Measurements from ENCODE around the gene KIAA0586. TPM values are rescaled to one million over a fixed set of nuclear protein-coding genes. Genes with fewer than 3 reads are reported as not detected.
A peak's percentile ranks its signal among the peaks of the same experiment; 100 is the strongest.

The KIAA0586 gene
- total RNA-seq, 1 experiment from 2014 or later = 20.9 TPM

GRCh38 chr14:58428118-58428683 is 682 bp downstream of the KIAA0586 start:
- DNase-seq = no peak
- H3K23ac ChIP-seq (ENCODE audit: insufficient read length, low read depth, low read length) = no peak overlapping the region
- no peak overlapping the region for H3K27ac ChIP-seq (ENCODE audit: insufficient read length, low read depth, low read length)
- no peak overlapping the region for H3K18ac ChIP-seq (ENCODE audit: insufficient read length, low read depth, low read length)
- no peaks in the 10 kb centered on the region for H3K27me3 ChIP-seq (ENCODE audit: insufficient read depth, low read length)
- H3T11ph ChIP-seq (ENCODE audit: low read length) = no peak overlapping the region
- H2AK5ac ChIP-seq (ENCODE audit: insufficient read length, low read length) = no peak overlapping the region
- H2BK120ac ChIP-seq (ENCODE audit: low read depth, low read length, poor library complexity, severe bottlenecking) = no peak overlapping the region
- no peak overlapping the region for H4K91ac ChIP-seq (ENCODE audit: insufficient read length, low read depth, low read length)
- no peak for TF ChIP-seq CTCF (conservative IDR thresholded peaks at IDR 0.05)
- Mint-ChIP-seq H3K36me3 (ENCODE audit: insufficient read depth in 1 of 3, low read depth in 3 of 3) (peaks cover 9 to 25% (median 24%) of the 10 kb centered on the region in 3 experiments), H3K9me3 (no peaks in the 10 kb centered on the region), H3K27ac (peak overlapping the region; percentile 95 to 96 (median 96); a peak in 4 of 7 replicates), H3K27me3 (ENCODE audit: low read depth) (no peaks in the 10 kb centered on the region), H3K4me3 (peak overlapping the region; percentile 94 to 96), H3K4me1 (peaks cover 11 to 16% of the 10 kb centered on the region in 2 experiments)
- no peak overlapping the region for H3K56ac ChIP-seq (ENCODE audit: insufficient read length, low read depth, low read length)
- H3K14ac ChIP-seq (ENCODE audit: insufficient read depth, low read length) = no peak overlapping the region
- no peaks in the 10 kb centered on the region for H4K20me1 ChIP-seq (ENCODE audit: control insufficient read depth, insufficient read depth, insufficient read length)
- no peaks in the 10 kb centered on the region for H3K4me1 ChIP-seq (ENCODE audit: insufficient read depth, low read length)
- no peaks in the 10 kb centered on the region for H3K79me1 ChIP-seq (ENCODE audit: insufficient read depth, low read depth, low read length, poor library complexity, severe bottlenecking)
- no peak overlapping the region for H2BK15ac ChIP-seq (ENCODE audit: low read depth, low read length)
- H2BK20ac ChIP-seq (ENCODE audit: low read depth, low read length, poor library complexity, severe bottlenecking) = no peak overlapping the region
- H3K79me2 ChIP-seq (ENCODE audit: insufficient read depth, low read length) = peaks cover 2% of the 10 kb centered on the region; the same call in 1 of the 2 replicates
- no peak overlapping the region for H3K4ac ChIP-seq (ENCODE audit: low read depth, low read length)
- no peaks in the 10 kb centered on the region for H3K9me3 ChIP-seq (ENCODE audit: control insufficient read depth, low read depth, low read length)
- no CpG with 5 or more reads among the region's 10 CpGs for WGBS (ENCODE audit: extremely low coverage, insufficient read length, low lambda C conversion rate)
- peaks cover 5% of the 10 kb centered on the region for H3K23me2 ChIP-seq (ENCODE audit: insufficient read length, low read depth, low read length, poor library complexity, severe bottlenecking)
- no peak overlapping the region for H2BK5ac ChIP-seq (ENCODE audit: insufficient read length, low read length)
- peak overlapping the region; percentile 88 for H3K4me2 ChIP-seq (ENCODE audit: insufficient read depth, insufficient read length, low read length)
- no peak overlapping the region for H4K5ac ChIP-seq (ENCODE audit: insufficient read length, low read depth, low read length)
- H2AFZ ChIP-seq (ENCODE audit: low read length) = no peak overlapping the region
- H4K8ac ChIP-seq (replicated peaks; ENCODE audit: insufficient read length, low read depth, low read length) = no peak overlapping the region
- no peak overlapping the region for H2BK12ac ChIP-seq (ENCODE audit: insufficient read length, low read depth, low read length)
- peak overlapping the region; percentile 60 for H3K9ac ChIP-seq (ENCODE audit: extremely low read depth, insufficient read length, low read length)
